Parathyroid adenoma (tissue), 2 donors: Measurements from ENCODE around the gene IL12B.

Experiments used
- H2AFZ ChIP-seq: fragments of 300-600 bp; sonication (generic); one replicate; pipeline ENCODE4 v1.7.0; 2017; ENCODE audit warnings: antibody characterized with exemption, mild to moderate bottlenecking
- H3K27ac ChIP-seq: fragments of 300-600 bp; sonication (generic); one replicate; pipeline ENCODE4 v1.7.0; 2017
- H3K27me3 ChIP-seq: fragments of 300-600 bp; sonication (generic); one replicate; pipeline ENCODE4 v1.7.0; 2017; ENCODE audit warnings: low read length; ENCODE audit not compliant: control insufficient read depth, insufficient read depth
- H3K36me3 ChIP-seq: fragments of 300-600 bp; sonication (generic); one replicate; pipeline ENCODE4 v1.7.0; 2017; ENCODE audit warnings: low read length; ENCODE audit not compliant: control insufficient read depth, insufficient read depth
- H3K4me1 ChIP-seq: fragments of 300-600 bp; sonication (generic); one replicate; pipeline ENCODE4 v1.7.0; 2017; ENCODE audit warnings: control low read depth
- H3K4me2 ChIP-seq: fragments of 300-600 bp; sonication (generic); one replicate; pipeline ENCODE4 v1.7.0; 2017; ENCODE audit warnings: low read length
- H3K4me3 ChIP-seq: fragments of 300-600 bp; sonication (generic); one replicate; pipeline ENCODE4 v1.7.0; 2017; ENCODE audit warnings: low read depth, low read length
- H3K79me2 ChIP-seq: fragments of 300-600 bp; sonication (generic); one replicate; pipeline ENCODE4 v1.7.0; 2017; ENCODE audit warnings: control low read depth
- H3K9ac ChIP-seq: fragments of 300-600 bp; sonication (generic); one replicate; pipeline ENCODE4 v1.7.0; 2017; ENCODE audit warnings: mild to moderate bottlenecking
- H3K9me3 ChIP-seq: fragments of 300-600 bp; sonication (generic); one replicate; pipeline ENCODE4 v1.7.0; 2017; ENCODE audit warnings: low read length; ENCODE audit not compliant: control insufficient read depth
- CTCF ChIP-seq: fragments of 300-600 bp; sonication (generic); IDR thresholded peaks from one replicate; pipeline ENCODE4 v1.7.0; 2017; ENCODE audit warnings: antibody characterized with exemption, mild to moderate bottlenecking
- donor health status: primary hyperparathyroidism.

The IL12B gene

GRCh38 chr5:159332800-159333544 lies 2.7 kb upstream of the IL12B start:
- no peaks in the 10 kb centered on the region for H3K36me3 ChIP-seq
- no peak for TF ChIP-seq CTCF
- H3K4me3 ChIP-seq, result no peak overlapping the region
- no peak overlapping the region for H2AFZ ChIP-seq
- H3K27ac ChIP-seq, result no peak overlapping the region
- H3K9me3 ChIP-seq, result no peaks in the 10 kb centered on the region
- H3K4me2 ChIP-seq, result no peak overlapping the region
- no peaks in the 10 kb centered on the region for H3K79me2 ChIP-seq
- no peak overlapping the region for H3K9ac ChIP-seq
- H3K27me3 ChIP-seq, result no peaks in the 10 kb centered on the region
- no peaks in the 10 kb centered on the region for H3K4me1 ChIP-seq

GRCh38 chr5:159331093-159331973 lies 1.0 kb upstream of the IL12B start:
- no peaks in the 10 kb centered on the region for H3K79me2 ChIP-seq
- peak; percentile 46 for TF ChIP-seq CTCF
- H3K4me3 ChIP-seq, result peak overlapping the region; percentile 29
- no peaks in the 10 kb centered on the region for H3K27me3 ChIP-seq
- no peaks in the 10 kb centered on the region for H3K4me1 ChIP-seq
- no peaks in the 10 kb centered on the region for H3K36me3 ChIP-seq
- H2AFZ ChIP-seq, result peak overlapping the region; percentile 79
- no peaks in the 10 kb centered on the region for H3K9me3 ChIP-seq
- H3K9ac ChIP-seq, result no peak overlapping the region
- no peak overlapping the region for H3K27ac ChIP-seq
- peak overlapping the region; percentile 66 for H3K4me2 ChIP-seq

DNA sequence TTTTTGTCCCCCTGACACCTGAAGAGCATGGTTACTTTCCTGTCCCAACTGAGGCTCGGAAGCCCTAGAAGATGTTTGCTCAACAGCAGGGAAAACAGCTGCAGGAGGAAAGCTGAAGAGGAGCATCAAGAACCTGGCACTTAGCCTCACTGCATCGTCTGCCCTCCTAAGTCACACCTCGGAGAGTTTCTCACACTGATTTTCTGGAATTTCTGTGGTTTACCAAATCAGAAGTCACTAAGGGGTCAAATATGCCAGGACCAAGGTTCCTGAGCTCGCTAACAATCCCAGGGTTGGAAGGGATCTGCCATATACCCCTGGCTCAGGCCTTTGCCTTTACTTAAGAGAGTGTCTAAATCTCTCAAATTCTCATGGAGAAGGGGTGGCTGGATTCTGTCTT lies 5.3 kb downstream of the IL12B start:
- Histone ChIP-seq H3K79me2 (no peaks in the 10 kb centered on the region), H3K4me1 (no peaks in the 10 kb centered on the region), H2AFZ (no peak overlapping the region), H3K36me3 (no peaks in the 10 kb centered on the region), H3K27me3 (no peaks in the 10 kb centered on the region), H3K27ac (no peak overlapping the region), H3K9me3 (no peaks in the 10 kb centered on the region), H3K4me2 (no peak overlapping the region), H3K4me3 (no peak overlapping the region), H3K9ac (no peak overlapping the region)
- no peak for TF ChIP-seq CTCF

DNA sequence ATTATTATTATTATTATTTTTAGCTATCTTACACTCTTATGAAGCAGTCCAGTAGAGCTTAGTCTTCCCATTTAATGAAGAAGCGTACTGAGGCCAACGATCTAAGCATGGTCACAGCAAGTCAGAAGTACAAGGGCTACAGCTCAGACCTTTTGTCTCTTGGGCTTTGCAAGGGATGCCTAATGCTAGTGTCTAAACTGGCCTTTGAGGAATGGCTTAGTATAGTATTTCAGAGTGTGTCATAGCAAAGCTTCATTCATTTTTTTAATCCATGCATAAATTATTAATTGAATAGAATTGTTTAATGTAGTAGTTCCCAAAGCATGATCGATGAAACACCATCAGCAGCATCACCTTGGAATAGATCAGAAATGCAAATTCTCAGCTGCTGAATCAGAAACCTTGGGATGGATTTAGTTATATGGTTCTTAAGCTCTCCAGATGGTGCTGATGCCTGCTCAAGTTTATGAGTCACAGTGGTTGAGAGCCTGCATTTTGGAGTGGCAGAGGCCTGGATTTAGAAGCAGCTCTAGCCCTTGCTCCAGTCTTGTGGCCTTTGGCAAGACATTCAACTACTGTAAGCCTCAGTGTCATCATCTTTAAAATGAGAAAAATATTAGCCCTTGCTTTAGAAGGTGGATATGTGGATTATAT lies 6.1 kb downstream of the IL12B start:
- Histone ChIP-seq H3K79me2 (no peaks in the 10 kb centered on the region), H3K36me3 (no peaks in the 10 kb centered on the region), H3K4me2 (no peak overlapping the region), H3K27ac (no peak overlapping the region), H3K4me1 (no peaks in the 10 kb centered on the region), H3K27me3 (no peaks in the 10 kb centered on the region), H2AFZ (no peak overlapping the region), H3K9me3 (no peaks in the 10 kb centered on the region), H3K9ac (no peak overlapping the region), H3K4me3 (no peak overlapping the region)
- no peak for TF ChIP-seq CTCF
